HG02981 (cell line): Measurements from ENCODE around the gene CLDN20.
"Not testable (repeated sequence)": the region's sequence is repeated elsewhere in the genome, so short reads cannot be mapped to it uniquely, and the experiment has no call there.

Experiments
- ATAC-seq: cut with Tn5 transposase; IDR thresholded peaks from one replicate; pipeline ENCODE4 v1.9.1; 2021; ENCODE audit warnings: mild to moderate bottlenecking, moderate library complexity; ENCODE audit not compliant: unreplicated experiment

Gene CLDN20, protein sequence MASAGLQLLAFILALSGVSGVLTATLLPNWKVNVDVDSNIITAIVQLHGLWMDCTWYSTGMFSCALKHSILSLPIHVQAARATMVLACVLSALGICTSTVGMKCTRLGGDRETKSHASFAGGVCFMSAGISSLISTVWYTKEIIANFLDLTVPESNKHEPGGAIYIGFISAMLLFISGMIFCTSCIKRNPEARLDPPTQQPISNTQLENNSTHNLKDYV

DNA sequence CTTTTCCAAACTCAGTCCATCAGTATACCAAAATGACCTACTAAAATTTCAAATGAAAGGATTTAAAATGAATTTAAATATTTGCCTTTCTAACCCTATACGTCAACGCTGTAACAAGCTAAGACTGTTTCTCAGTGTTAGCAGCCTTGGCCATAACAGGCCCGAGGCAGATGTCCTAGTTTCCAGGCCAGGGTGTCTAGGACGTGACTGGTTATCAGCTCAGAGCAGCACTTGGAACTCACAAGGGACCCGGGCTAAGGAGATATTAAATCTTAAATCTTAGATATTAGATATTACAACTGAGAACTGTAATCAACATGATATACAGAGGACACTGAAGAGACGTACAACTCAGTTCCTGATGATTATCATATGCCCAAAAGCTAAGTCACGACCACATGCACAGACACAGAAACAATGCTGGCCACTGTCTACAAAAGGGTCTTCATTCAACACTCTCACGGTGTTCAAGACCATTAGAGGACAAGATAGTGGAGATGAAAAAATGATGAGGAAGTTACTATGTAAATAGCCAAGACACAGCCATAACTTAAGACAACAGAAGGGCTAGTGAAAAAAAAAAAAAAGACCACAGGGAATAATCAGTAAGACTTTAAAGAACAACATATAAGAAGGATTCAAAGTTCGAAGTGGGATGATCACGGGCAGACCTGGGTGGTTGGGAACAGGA, at the start of gene CLDN20:
TSS of gene CLDN20 (plus strand) at position 641 of the 691 bp plus-strand sequence. CDS start 11,707 bp downstream, outside the sequence.
- ATAC-seq, result no peak

DNA sequence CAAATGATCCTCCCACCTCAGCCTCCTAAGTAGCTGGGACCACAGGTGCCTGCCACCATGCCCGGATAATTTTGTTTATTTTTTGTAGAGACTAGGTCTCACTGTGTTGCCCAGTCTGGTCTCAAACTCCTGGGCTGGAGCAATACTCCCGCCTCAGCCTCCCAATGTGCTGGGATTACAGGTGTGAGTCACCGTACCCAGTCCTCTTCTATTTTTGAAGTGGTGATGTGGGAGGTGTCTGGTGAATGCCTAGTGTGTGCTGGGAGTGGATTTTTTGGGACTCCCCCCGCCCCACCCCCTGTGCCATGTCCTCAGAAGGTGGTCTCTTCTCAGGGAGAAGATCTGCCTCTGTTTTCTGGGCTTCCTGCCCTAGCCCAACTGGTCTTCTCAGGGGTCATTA, 47.9 kb upstream of the CLDN20 start:
- no peak for ATAC-seq

DNA sequence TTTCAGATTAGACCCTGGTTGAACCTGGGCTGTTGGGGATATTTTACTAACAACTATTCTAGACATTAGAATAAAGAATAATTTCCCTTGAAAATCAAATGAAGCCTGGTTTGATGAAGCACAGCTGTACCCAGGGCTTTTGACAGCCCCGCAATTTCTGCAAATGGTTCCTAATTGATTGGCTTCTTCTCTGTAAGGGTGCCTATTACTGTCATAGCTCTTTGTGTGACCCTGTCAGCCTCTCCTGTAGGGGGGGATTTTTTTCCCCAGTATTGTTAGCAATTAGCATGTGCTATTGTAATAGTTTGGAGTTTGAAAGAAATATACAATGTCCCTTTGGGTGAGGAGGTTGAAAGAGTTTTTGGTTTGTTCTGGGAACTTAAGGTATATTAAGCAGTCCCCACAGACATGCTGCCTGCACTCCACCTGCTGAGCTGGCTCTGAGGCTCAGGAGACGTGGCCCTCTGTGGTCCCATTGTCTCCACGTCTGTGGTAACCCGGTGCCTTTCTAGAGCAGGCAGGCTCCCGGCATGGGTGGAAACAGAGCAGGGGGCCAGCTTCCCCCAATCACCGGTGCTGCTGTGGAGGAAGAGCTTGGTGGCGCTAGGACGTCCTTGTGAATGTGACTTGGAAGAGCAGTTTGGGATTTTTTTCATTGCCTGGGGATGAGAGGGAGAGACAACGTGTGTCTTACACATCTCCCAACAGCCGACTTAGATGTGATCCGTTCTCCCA, 47.3 kb upstream of the CLDN20 start:
- ATAC-seq, result no peak

DNA sequence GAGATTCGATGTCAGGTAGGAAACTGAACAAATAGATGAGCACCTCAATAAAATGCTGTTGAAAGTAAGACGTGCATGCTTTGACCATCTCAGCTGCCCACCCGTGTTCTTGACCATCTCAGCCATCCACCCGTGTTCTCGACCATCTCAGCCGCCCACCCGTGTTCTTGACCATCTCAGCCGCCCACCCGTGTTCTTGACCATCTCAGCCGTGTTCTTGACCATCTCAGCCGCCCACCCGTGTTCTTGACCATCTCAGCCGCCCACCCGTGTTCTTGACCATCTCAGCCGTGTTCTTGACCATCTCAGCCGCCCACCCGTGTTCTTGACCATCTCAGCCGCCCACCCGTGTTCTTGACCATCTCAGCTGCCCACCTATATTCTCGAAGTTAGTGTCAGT, 45.1 kb upstream of the CLDN20 start:
- ATAC-seq, result not testable (repeated sequence)

DNA sequence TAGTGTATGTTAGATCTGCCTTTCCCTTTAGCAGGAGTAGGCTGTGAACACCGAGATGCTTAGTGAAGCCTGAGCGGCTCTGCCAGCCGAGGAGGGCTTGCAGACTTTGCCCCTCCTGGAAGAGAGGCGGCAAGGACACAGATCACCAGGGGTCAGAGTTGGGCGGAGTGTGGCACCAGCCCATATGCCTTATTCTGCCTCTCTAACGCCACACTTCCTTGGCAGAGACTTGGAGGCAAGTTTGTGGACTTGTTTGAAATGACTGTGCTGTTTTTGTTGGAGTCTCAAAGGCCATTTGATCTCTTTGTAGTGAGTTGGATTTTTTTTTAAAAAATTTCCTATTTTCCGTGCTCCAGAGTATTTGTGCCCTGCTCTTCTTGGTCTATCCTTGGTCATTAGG, 44.5 kb upstream of the CLDN20 start:
- no peak for ATAC-seq

DNA sequence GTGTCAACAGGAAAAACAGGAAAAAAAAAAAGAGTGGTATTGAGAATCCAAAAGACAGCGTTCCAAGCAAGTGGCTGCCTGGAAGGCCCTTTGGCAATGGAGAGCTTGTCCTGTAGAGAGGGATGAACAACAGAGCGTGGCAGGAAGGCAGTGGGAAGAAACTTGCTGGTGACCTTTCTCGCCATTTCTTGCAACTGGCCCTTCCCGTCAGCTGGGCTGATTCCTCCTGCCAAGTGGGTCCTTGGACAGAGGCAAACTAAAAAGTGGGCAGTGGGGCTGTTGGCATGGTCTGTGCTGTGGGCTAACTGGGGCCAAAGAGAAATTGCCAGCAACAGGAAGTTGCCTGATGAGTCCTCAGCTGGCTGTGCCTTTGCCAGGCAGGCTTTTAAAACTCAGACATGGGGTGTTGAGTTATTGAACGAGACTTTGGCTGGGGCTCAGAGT, 43.9 kb upstream of the CLDN20 start:
- ATAC-seq, result no peak

DNA sequence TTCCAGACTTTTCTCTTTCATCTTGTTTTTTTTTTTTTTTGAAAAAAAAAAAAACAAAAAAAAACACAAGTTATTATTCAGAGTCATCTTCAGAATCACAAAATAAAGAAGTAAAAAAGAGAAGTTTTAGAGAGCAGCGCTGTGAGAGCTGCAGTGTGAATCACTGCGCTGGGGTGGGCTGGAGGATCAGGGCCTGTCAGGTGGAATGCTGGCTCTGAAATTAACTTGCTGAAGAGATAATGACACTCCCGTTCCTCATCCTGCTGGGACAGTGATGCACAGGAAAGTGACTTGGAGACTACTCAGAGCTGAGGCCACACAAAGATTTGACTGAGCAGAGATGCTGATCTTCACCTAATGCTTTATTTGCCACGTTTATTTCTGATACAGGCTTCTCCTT, 42.7 kb upstream of the CLDN20 start:
- ATAC-seq, result no peak

DNA sequence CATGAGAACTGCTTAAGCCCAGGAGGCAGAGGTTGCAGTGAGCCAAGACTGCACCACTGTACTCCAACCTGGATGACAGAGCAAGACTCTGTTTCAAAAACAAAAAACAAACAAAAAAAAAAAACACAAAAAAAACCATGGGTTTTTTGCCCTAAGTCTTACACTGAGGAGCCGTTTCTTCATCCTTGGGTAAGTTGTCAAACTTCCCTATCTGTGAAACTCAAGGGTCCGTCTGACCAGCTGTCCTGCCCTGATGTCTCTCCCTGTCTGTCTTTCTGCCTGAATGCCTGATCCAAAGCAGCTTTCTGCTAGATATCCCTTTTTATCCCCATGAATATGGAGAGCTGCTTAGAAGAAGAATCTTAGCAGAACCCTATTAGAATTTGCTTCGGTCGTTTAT, 41.3 kb upstream of the CLDN20 start:
- ATAC-seq, result no peak

DNA sequence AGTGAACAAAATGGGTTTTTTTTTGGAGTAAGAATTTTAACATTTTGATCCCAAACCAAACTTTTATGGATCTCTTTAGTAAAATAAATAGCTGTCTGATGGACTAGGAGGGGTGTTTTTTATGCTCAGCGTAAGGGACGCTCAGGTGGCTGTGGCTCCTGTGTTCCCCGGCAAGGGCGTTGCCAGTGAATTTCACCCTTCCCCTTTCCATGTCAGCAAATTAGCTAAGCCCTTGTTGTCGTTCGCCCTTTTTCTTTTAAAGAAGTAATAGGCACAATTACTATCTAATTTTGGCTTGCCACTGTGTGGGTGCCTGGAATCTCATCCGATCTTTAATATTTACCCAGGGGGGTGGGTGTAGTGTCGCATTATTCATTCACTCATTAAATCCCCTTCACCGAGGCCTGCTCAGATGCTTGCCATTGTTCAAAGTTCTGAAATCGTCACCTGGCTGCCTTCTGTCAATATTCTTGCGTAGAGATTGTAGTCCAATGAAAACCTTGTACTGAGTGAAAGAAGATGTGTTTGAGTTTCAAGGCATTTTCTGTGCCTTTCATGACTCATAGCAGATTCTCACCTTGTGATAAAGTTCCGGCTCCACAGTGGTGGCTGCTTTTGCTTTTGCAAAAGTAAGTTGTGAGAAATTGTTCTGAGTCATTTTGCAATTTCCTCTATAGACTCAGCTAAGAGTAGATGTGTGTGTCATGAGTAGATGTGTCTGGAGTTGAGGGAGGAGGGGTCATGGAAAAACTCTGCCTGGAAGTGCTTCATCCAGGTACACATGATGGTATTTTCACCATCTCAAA, 40.0 kb upstream of the CLDN20 start:
- peak; percentile 94 for ATAC-seq

DNA sequence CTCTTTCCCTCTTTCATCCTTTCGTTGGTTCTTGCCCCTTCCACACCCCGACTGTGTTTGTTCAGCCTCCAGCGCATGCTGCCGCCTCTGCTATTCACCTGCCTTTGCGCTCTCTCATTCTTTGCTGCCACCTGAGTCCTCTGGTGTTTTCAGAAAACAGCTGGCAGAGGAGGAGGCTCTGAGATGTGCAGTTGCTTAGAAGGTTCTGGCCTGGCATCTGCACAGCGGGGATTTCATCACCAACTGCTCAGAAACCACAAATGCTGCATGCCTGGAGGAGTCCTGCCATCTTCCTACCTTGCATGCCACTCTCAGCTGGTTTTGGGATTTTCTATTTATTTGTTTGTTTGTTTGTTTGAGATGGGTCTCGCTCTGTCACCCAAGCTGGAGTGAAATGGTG, 39.2 kb upstream of the CLDN20 start:
- no peak for ATAC-seq

DNA sequence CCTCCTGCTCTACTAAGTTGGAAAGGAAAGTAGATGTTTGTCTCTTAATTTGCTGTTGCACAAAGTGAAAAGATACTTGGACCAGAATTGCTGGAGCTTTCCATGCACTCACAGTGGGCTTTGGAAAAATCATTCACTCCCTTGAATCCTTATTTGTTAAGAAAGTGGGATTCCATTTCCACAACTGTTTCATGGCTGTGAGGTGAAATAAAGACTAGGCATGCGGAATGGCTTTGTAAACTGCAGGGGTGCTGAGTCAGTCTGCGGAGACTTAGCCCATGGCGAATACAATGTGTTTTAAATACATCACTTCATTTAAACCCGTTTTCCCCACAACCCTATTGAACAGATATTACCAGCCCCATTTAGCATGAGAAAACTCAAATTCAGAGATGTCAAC, 36.8 kb upstream of the CLDN20 start:
- ATAC-seq, result no peak

DNA sequence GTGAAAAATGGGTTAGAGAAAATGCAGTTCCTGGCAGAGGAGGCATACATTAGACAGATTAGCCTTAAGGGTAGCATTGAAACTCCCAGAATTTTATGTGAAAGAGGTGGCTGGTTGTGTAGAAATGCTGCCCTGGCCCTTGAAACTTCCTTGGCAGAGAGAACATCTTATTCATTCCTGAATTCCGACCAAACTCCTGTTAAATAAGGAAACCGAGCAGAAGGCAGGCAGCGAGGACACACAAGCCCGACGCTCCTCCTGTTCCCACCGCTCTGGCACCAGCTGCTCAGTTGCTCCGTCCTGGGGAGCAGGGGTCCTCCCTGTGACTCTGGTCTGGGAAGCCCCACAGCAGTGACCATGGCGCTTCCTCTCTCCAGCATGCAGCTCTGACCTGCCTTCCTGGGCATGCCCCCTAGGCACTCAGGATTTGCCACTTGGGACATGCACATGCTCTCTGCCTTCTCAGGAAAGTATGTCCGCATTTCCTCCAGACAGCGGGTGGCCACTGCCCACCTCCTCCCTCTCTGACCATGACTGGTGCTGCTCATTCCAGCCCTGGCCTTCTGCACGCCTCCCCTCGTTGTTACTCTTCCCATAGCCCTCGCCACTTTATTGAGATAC, 35.2 kb upstream of the CLDN20 start:
- ATAC-seq, result no peak

DNA sequence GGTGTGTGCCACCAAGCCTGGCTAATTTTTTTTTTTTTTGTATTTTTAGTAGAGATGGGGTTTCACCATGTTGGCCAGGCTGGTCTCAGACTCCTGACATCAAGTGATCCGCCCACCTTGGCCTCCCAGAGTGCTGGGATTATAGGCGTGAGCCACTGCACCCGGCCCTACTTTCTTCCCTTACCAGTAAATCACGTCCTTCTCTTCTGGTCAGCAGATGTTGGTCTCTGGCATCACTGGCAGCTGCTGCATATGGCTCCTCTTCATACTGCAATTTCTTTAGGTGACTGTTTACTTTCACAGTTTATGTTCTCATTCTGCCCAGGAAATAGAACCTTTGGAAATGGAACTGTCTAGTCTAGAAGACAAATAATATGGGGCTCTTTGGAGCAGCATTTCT, 32.8 kb upstream of the CLDN20 start:
- not testable (repeated sequence) for ATAC-seq

DNA sequence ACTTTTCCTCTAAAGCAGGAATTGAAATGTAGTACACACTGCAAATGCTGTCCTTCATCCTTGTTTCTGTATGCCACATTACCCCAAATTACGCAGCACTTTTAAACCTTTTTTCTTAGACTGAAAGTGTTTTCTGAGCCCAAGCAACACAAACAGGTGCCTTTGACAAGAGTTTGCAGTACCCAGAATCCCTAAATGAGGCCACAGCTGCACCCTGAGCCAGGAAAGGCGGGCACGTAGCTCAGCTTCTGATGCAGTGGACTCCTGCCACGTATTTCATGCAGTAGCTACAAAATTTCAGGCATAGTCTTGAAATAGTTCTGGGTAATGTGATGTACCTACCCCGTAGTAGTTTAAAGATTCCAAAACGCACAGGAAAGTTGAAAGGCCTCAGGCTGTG, 31.0 kb upstream of the CLDN20 start:
- no peak for ATAC-seq

DNA sequence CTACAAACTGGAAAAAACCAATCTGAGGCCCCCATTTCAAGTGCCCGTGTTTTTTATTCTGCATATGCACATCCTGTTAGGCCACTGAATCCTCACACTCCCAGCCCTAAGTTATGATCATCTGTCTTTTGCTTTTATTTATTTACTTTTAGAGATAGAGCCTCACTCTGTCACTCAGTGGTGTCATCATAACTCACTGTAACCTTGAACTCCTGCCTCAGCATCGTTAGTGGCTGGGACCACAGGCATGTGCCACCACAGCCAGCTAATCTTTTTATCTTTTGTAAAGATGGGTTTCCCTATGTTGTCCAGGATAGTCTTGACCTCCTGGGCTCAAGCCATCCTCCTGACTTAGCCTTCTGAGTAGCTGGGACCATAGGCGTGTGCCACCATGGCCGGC, 29.6 kb upstream of the CLDN20 start:
- no peak for ATAC-seq

DNA sequence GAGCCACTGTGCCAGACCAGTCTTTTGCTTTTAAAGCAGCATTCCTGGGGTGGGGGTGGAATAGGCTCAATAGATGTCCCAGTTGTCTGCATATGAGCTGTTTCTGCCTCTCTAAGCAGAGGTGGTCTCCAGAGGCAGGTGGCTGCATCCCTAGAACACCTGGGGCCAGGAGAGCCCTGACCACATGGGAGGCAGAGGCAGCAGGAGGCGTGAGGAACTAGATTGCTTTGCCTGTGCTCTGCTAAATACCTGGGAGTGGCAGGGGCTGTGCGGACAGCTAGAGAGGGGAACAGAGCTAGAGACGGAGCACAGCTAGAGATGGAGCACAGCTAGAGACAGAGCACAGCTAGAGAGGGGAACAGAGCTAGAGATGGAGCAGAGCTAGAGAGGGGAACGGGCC, 29.1 kb upstream of the CLDN20 start:
- no peak for ATAC-seq

DNA sequence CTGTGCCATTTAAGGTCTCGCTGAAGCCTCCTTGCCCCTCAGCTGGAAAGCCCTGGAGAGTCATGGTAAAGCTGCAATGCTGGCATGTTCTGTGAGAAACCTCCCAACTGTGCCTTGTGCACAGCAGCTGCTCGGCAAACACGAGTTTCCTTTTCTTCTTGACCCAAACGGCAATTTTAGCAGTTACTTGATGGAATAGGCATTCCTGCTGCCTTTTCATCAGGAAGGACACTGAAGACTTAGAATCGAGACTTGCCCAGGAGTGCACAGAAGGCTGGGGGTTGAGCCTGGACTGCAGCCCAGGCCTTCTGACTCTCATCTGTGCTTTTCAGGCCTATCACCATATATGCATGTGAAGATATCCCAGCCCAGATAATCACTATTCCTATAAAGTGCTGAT, 28.7 kb upstream of the CLDN20 start:
- no peak for ATAC-seq

DNA sequence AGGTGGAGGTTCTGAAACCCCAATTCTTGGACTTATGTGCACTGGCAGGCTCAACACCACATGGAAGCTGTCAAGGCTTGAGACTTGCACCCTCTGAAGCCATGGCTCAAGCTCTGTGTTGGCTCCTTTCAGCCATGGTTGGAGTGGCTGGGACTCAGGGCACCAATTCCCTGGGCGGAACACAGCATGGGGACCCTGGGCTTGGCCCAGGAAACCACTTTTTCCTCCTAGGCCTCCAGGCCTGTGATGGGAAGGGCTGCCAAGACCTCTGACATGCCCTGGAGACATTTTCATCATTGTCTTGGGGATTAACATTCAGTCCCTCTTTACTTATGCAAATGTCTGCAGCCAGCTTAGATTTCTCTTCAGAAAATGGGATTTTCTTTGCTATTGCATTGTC, 26.2 kb upstream of the CLDN20 start:
- no peak for ATAC-seq

DNA sequence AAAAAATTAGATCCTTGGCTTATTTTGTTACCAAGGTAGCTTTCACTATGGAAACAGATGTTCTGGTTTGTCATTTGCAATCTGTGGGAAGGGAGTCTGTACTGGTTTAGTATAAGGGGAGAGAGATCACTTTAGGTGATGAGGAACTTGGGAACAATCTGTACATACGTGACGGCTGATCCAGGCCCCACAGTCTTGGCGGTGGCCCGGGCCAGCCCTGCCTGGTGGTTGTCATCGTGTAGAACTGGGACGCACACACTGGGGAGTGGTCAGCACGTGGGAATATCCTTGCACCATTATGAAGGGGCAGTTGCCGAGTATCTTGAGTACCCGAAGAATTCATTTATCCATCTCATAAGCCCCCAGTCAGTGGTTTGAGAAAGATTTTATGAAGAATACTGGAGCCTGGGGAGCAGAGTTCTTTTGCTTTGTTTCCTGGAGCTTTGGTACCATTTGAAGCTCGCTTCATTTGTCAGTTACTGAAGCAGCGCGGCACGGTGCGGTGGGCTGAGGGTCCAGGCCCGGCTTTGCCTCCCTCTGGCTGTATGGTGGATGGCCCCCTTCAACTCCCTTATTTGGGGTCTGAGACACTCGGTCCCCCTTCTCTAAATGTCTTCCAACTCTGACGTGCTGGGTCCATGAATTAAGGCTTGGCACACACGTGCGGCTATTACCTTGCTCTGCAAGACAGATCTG, 22.8 kb upstream of the CLDN20 start:
- ATAC-seq, result no peak

DNA sequence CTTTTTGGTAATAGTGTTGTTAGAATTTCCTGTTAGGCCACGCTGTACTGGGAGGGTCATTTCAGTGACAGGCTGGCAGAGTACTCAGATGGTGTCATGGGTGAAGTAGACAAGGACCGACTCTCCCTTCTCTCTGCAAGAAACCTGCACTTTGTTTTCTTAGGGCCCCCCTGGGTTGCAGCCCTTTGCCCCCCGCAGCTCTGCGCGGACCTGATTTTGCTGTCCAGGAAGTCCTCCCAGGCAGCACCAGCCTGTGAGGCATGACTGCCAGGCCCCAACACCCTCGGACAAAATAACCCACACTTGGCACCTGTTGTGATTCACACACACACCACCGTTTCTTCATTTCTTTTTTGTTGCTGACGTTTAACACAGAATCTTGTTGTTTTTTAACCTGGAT, 21.8 kb upstream of the CLDN20 start:
- ATAC-seq, result no peak
